Measurements from ENCODE around the gene POLR1D.
A peak's percentile ranks its signal among the peaks of the same experiment; 100 is the strongest.

Gene POLR1D

DNA sequence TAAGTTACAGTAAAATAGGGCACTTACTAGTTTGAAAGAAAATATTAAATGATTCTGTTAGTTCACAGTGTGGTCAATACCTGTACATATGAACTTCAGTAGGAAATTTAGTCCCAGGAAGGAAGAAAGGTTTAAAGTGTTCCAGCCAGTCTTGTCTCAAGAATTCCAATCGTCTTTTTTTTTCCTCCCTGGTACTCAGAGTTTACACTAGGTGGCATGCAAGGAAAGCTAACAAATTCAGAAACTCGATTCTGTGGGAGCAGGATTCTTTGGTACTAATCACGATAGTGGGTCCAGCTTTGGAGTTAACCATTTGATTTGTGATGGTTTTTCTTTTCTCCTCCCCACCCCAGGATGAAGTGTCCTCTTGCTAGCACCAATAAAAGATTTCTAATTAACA lies 43.6 kb downstream of the POLR1D start:
- no peaks in the 10 kb centered on the region for H3K27me3 ChIP-seq (ENCODE audit: insufficient read depth, low read length, poor library complexity)
- no peak for DNase-seq
- H3K9me3 ChIP-seq (ENCODE audit: insufficient read depth, low read length, severe bottlenecking): no peaks in the 10 kb centered on the region
- no peak for ATAC-seq (ENCODE audit: insufficient read depth, low read depth)
- no peak overlapping the region for H3K9ac ChIP-seq (ENCODE audit: low read depth, low read length)
- H3K36me3 ChIP-seq (ENCODE audit: insufficient read depth, low read length): peaks cover 14% of the 10 kb centered on the region; the same call in 1 of the 2 replicates
- TF ChIP-seq EZH2 (IDR thresholded peaks at IDR 0.05; ENCODE audit: borderline replicate concordance, low read depth, low read length, severe bottlenecking) (no peak), CTCF (IDR thresholded peaks at IDR 0.05; ENCODE audit: borderline replicate concordance, extremely low read depth, low read length, poor library complexity, severe bottlenecking) (peak; percentile 35)
- no peaks in the 10 kb centered on the region for H3K79me2 ChIP-seq (ENCODE audit: insufficient read depth, low read length)
- no peak overlapping the region for H3K4me2 ChIP-seq (ENCODE audit: insufficient read depth, low read length)
- no peak overlapping the region for H3K27ac ChIP-seq (ENCODE audit: low read length)
- peaks cover 2% of the 10 kb centered on the region; the same call in 1 of the 2 replicates for H4K20me1 ChIP-seq (ENCODE audit: insufficient read depth, low read length)
- H3K4me1 ChIP-seq (ENCODE audit: insufficient read depth, low read length): no peaks in the 10 kb centered on the region
- H2AFZ ChIP-seq (ENCODE audit: low read depth, low read length): no peak overlapping the region
- no peak overlapping the region for H3K4me3 ChIP-seq (ENCODE audit: low read depth in 1 of 2, low read length in 2 of 2)

DNA sequence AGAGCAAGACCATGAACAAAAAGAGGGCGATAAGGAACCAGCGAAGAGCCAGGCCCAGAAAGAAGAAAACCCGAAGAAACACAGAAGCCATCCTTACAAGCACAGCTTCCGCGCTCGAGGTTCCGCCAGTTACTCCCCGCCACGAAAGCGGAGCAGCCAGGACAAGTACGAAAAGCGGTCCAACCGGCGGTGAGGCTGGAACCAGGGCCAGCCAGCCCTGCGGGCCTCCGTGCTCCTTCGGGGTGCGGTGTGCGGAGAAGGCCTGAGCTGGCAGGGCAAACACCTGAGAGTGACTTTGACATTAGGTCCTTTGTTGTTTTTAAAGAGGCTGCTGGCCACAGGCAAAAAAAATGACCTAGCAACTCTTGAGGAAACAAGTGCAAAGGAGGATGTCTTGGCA lies 44.1 kb downstream of the POLR1D start:
- no peaks in the 10 kb centered on the region for H3K79me2 ChIP-seq (ENCODE audit: insufficient read depth, low read length)
- no peak overlapping the region for H2AFZ ChIP-seq (ENCODE audit: low read depth, low read length)
- H3K36me3 ChIP-seq (ENCODE audit: insufficient read depth, low read length): peaks cover 10% of the 10 kb centered on the region; the same call in 1 of the 2 replicates
- no peaks in the 10 kb centered on the region for H3K27me3 ChIP-seq (ENCODE audit: insufficient read depth, low read length, poor library complexity)
- no peaks in the 10 kb centered on the region for H3K9me3 ChIP-seq (ENCODE audit: insufficient read depth, low read length, severe bottlenecking)
- no peak overlapping the region for H3K9ac ChIP-seq (ENCODE audit: low read depth, low read length)
- H3K4me1 ChIP-seq (ENCODE audit: insufficient read depth, low read length): no peaks in the 10 kb centered on the region
- no peak overlapping the region for H3K4me3 ChIP-seq (ENCODE audit: low read depth in 1 of 2, low read length in 2 of 2)
- TF ChIP-seq CTCF (IDR thresholded peaks at IDR 0.05; ENCODE audit: borderline replicate concordance, extremely low read depth, low read length, poor library complexity, severe bottlenecking) (no peak), EZH2 (IDR thresholded peaks at IDR 0.05; ENCODE audit: borderline replicate concordance, low read depth, low read length, severe bottlenecking) (no peak)
- ATAC-seq (ENCODE audit: insufficient read depth, low read depth) (no peak), DNase-seq (no peak)
- no peak overlapping the region for H3K4me2 ChIP-seq (ENCODE audit: insufficient read depth, low read length)
- peaks cover 2% of the 10 kb centered on the region; the same call in 1 of the 2 replicates for H4K20me1 ChIP-seq (ENCODE audit: insufficient read depth, low read length)
- H3K27ac ChIP-seq (ENCODE audit: low read length): no peak overlapping the region

DNA sequence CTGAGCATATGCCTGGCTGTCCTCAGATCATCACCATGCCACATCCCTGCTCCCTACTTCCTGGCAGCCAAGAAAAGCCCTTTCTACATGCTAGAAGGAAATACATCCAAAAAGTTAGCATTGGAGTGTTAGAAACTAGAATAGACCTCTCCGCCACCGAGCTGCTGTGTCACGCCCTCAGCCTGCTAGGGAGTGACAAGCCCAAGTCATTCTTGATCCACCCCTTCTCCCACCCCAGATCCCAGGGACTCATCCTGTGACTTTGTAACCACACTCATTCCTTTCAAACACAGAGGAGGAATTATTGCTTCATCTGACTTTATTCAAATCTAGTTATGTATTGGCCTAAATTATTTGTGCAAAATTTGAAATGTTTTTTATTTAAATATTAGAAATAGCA lies 45.3 kb downstream of the POLR1D start:
- H3K79me2 ChIP-seq (ENCODE audit: insufficient read depth, low read length): no peaks in the 10 kb centered on the region
- DNase-seq (no peak), ATAC-seq (ENCODE audit: insufficient read depth, low read depth) (no peak)
- no peak overlapping the region for H3K4me2 ChIP-seq (ENCODE audit: insufficient read depth, low read length)
- H3K36me3 ChIP-seq (ENCODE audit: insufficient read depth, low read length): peaks cover 10% of the 10 kb centered on the region; the same call in 1 of the 2 replicates
- peaks cover 2% of the 10 kb centered on the region; the same call in 1 of the 2 replicates for H4K20me1 ChIP-seq (ENCODE audit: insufficient read depth, low read length)
- H3K4me1 ChIP-seq (ENCODE audit: insufficient read depth, low read length): no peaks in the 10 kb centered on the region
- H3K27ac ChIP-seq (ENCODE audit: low read length): no peak overlapping the region
- no peak overlapping the region for H3K9ac ChIP-seq (ENCODE audit: low read depth, low read length)
- no peak overlapping the region for H2AFZ ChIP-seq (ENCODE audit: low read depth, low read length)
- H3K27me3 ChIP-seq (ENCODE audit: insufficient read depth, low read length, poor library complexity): no peaks in the 10 kb centered on the region
- no peaks in the 10 kb centered on the region for H3K9me3 ChIP-seq (ENCODE audit: insufficient read depth, low read length, severe bottlenecking)
- no peak for TF ChIP-seq EZH2 (IDR thresholded peaks at IDR 0.05; ENCODE audit: borderline replicate concordance, low read depth, low read length, severe bottlenecking)
- TF ChIP-seq CTCF (IDR thresholded peaks at IDR 0.05; ENCODE audit: borderline replicate concordance, extremely low read depth, low read length, poor library complexity, severe bottlenecking): no peak
- no peak overlapping the region for H3K4me3 ChIP-seq (ENCODE audit: low read depth in 1 of 2, low read length in 2 of 2)

DNA sequence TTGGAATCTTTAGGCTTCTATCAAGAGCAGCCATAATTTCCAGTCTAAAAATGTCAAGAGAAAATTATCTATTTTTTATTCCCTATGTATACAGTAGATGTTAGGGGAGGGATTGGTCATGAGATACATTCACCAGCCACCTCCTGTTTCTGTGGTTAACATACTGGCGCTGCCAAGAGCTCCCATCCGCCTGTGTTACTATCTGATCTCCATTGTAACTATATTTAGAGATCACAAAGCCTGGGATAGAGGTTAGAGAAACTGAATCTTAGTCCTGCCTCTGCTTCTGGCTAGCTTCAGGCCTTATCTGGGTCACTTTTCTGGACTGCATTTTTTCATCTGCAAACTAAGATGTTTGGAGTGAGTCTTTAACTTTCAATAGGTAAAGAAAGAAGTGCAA lies 46.3 kb downstream of the POLR1D start:
- Histone ChIP-seq H3K4me1 (ENCODE audit: insufficient read depth, low read length) (no peaks in the 10 kb centered on the region), H3K9ac (ENCODE audit: low read depth, low read length) (no peak overlapping the region), H3K9me3 (ENCODE audit: insufficient read depth, low read length, severe bottlenecking) (peaks cover 2% of the 10 kb centered on the region), H3K36me3 (ENCODE audit: insufficient read depth, low read length) (peaks cover 10% of the 10 kb centered on the region; the same call in 1 of the 2 replicates), H3K27me3 (ENCODE audit: insufficient read depth, low read length, poor library complexity) (no peaks in the 10 kb centered on the region), H3K4me2 (ENCODE audit: insufficient read depth, low read length) (no peak overlapping the region), H3K27ac (ENCODE audit: low read length) (no peak overlapping the region), H3K79me2 (ENCODE audit: insufficient read depth, low read length) (no peaks in the 10 kb centered on the region), H4K20me1 (ENCODE audit: insufficient read depth, low read length) (peaks cover 2% of the 10 kb centered on the region; the same call in 1 of the 2 replicates), H3K4me3 (ENCODE audit: low read depth in 1 of 2, low read length in 2 of 2) (no peak overlapping the region), H2AFZ (ENCODE audit: low read depth, low read length) (no peak overlapping the region)
- ATAC-seq (ENCODE audit: insufficient read depth, low read depth): peak; percentile 88
- no peak for TF ChIP-seq EZH2 (IDR thresholded peaks at IDR 0.05; ENCODE audit: borderline replicate concordance, low read depth, low read length, severe bottlenecking)
- no peak for TF ChIP-seq CTCF (IDR thresholded peaks at IDR 0.05; ENCODE audit: borderline replicate concordance, extremely low read depth, low read length, poor library complexity, severe bottlenecking)
- DNase-seq: peak; percentile 19
